22Rv1 (cell line): Measurements from ENCODE around the gene UQCR10.

Experiments used
- ZFX ChIP-seq: fragments of 450-650 bp; IDR thresholded peaks from 2 replicates; pipeline ENCODE4 v1.6.1; 2017; ENCODE audit warnings: antibody characterized with exemption, borderline replicate concordance
- TF ChIP-seq, protein P1 (sequence below): fragments of 450-650 bp; IDR thresholded peaks from 2 replicates; pipeline ENCODE4 v1.5.1; 2017; ENCODE audit warnings: mild to moderate bottlenecking

DNA sequence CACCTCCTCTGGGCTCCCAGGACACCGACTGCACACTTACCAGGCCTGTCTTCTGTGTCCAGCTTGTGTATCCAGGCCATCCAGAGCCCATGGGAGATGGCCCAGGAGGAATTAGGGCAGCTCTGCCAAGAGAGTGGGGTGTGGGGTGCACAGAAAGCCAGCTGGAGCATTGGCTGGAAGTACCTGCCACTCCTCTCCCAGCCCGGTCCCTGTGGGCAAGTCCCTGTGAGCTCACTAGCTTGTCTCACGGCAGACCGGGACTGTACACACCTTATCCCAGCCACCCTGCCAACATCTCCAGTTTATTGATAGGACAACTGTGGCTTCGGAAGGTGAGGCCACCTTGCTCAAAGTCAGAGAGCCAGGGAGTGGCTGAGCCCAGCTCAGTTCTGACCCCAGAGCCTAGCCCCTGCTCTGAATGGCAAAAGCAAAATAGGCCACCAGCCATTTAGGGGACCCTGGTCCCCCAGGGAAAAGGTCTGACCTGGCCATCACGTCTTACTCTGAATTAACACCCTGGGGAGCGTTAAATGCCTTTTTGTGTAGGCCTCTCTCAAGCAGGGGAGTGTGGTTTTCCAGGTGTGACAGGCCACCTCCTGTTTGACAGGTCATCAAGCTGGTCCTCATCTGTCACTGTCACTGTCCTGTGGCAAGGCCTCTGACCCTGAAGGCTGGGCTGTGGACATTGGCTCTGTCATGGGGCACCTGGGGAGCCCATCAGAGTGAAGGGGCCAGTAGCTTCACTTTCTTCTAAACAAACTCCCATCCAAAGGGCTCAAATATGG is 15.1 kb downstream of the UQCR10 start:
- TF ChIP-seq, protein P1, sequence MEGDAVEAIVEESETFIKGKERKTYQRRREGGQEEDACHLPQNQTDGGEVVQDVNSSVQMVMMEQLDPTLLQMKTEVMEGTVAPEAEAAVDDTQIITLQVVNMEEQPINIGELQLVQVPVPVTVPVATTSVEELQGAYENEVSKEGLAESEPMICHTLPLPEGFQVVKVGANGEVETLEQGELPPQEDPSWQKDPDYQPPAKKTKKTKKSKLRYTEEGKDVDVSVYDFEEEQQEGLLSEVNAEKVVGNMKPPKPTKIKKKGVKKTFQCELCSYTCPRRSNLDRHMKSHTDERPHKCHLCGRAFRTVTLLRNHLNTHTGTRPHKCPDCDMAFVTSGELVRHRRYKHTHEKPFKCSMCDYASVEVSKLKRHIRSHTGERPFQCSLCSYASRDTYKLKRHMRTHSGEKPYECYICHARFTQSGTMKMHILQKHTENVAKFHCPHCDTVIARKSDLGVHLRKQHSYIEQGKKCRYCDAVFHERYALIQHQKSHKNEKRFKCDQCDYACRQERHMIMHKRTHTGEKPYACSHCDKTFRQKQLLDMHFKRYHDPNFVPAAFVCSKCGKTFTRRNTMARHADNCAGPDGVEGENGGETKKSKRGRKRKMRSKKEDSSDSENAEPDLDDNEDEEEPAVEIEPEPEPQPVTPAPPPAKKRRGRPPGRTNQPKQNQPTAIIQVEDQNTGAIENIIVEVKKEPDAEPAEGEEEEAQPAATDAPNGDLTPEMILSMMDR = no peak
- no peak for TF ChIP-seq ZFX
